ENCODE measurements around the gene TCFL5.

- TF ChIP-seq, protein P1, sequence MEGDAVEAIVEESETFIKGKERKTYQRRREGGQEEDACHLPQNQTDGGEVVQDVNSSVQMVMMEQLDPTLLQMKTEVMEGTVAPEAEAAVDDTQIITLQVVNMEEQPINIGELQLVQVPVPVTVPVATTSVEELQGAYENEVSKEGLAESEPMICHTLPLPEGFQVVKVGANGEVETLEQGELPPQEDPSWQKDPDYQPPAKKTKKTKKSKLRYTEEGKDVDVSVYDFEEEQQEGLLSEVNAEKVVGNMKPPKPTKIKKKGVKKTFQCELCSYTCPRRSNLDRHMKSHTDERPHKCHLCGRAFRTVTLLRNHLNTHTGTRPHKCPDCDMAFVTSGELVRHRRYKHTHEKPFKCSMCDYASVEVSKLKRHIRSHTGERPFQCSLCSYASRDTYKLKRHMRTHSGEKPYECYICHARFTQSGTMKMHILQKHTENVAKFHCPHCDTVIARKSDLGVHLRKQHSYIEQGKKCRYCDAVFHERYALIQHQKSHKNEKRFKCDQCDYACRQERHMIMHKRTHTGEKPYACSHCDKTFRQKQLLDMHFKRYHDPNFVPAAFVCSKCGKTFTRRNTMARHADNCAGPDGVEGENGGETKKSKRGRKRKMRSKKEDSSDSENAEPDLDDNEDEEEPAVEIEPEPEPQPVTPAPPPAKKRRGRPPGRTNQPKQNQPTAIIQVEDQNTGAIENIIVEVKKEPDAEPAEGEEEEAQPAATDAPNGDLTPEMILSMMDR (IDR thresholded peaks at IDR 0.05) = no peak
- no peak for TF ChIP-seq POLR2A (IDR thresholded peaks at IDR 0.05)
- TF ChIP-seq POLR2AphosphoS5 (IDR thresholded peaks at IDR 0.05) = no peak
These were observed 67.9 kb downstream of the TCFL5 start for GRCh38 chr20:62793757-62794006.
